Measurements from ENCODE around the gene CCL26.

GRCh38 chr7:75804705-75805104 is 32.7 kb upstream of the CCL26 start:
- TF ChIP-seq SNAI2 (CRISPR knock-in tag; IDR thresholded peaks at IDR 0.05) = no peak
- no peak for TF ChIP-seq ISL1 (CRISPR knock-in tag; IDR thresholded peaks at IDR 0.05)
- TF ChIP-seq TCF4 (CRISPR knock-in tag; IDR thresholded peaks at IDR 0.05; ENCODE audit: borderline replicate concordance) = no peak
- TF ChIP-seq RARB (CRISPR knock-in tag; IDR thresholded peaks at IDR 0.05) = no peak
- TF ChIP-seq ZFP30 (CRISPR knock-in tag; IDR thresholded peaks at IDR 0.05) = no peak
- TF ChIP-seq PATZ1 (CRISPR knock-in tag; IDR thresholded peaks at IDR 0.05; ENCODE audit: borderline replicate concordance) = no peak
- no peak for TF ChIP-seq BACH2 (CRISPR knock-in tag; IDR thresholded peaks at IDR 0.05; ENCODE audit: borderline replicate concordance)

Data from SK-N-SH treated with all-trans-retinoic acid at 6 μM for 48 hours (cell line).